ENCODE measurements around the gene NACC2. TPM values are rescaled to one million over a fixed set of nuclear protein-coding genes. Genes with fewer than 3 reads are reported as not detected.

NACC2 gene
- total and polyA plus RNA-seq, 10 of the 15 experiments (the other 5 are each of a cell fraction or from before 2014, with no cell fraction given): 0.66 to 14.7 (median 3.5) TPM

- no peak for TF ChIP-seq SUZ12 (IDR thresholded peaks at IDR 0.05; ENCODE audit: unreplicated experiment)
- no peak for TF ChIP-seq NFYB (IDR thresholded peaks at IDR 0.05; ENCODE audit: insufficient read depth, low read depth, low read length)
These were observed 123.8 kb downstream of the NACC2 start (continued) for GRCh38 chr9:135971111-135971766.

GRCh38 chr9:135970128-135970815 is 124.8 kb downstream of the NACC2 start:
- H3K36me3 ChIP-seq (ENCODE audit: control insufficient read depth in 2 of 2, insufficient read depth in 2 of 2, low read length in 1 of 2): no peaks in the 10 kb centered on the region
- no peak overlapping the region for H3K27ac ChIP-seq (ENCODE audit: control insufficient read depth, insufficient read depth)
- ATAC-seq (no peak), DNase-seq (ENCODE audit: low read depth, low spot score) (no peak), FAIRE-seq (no peak)
- no peak overlapping the region for H2AFZ ChIP-seq (ENCODE audit: control insufficient read depth, low read depth, low read length)
- H3K9ac ChIP-seq (ENCODE audit: control insufficient read depth, insufficient read depth, low read length): no peak overlapping the region
- H3K4me1 ChIP-seq (ENCODE audit: control insufficient read depth, insufficient read depth, low read length): no peaks in the 10 kb centered on the region
- H3K4me2 ChIP-seq (ENCODE audit: control insufficient read depth, insufficient read depth): no peak overlapping the region
- in situ Hi-C loops (cut with MboI) (no loop called here), intact Hi-C loops (cut with micrococcal nuclease; ENCODE audit: unreplicated experiment) (no loop called here)
- ChIA-PET SMC1A (ENCODE audit: uncharacterized antibody, unreplicated experiment) (interaction anchor here (1.3 kb wide), 1 partner anchor 152 kb away, joined by 4 read pairs; no protein-coding TSS in a partner anchor), POLR2A (no interaction called here), CTCF (interaction anchor here (0.6 to 5.6 kb wide), 3 partner anchors 10 to 152 kb away, joined by 3 to 59 read pairs (median 6); no protein-coding TSS in a partner anchor), RAD21 (ENCODE audit: unreplicated experiment) (interaction anchor here (1.1 to 1.2 kb wide), 2 partner anchors 142 to 151 kb away, joined by 3 to 4 read pairs; no protein-coding TSS in a partner anchor)
- H3K27me3 ChIP-seq (replicated peaks in 1 of 2; ENCODE audit: control insufficient read depth in 2 of 2, insufficient read depth in 2 of 2, low read length in 1 of 2): no peaks in the 10 kb centered on the region
- no TSS peak for BruUV-seq (replicated peaks)
- WGBS (ENCODE audit: insufficient coverage, insufficient replicate concordance, low lambda C conversion rate, missing lambda C conversion rate): 37% methylated on average over 9 of the region's 9 CpGs
- H3K9me3 ChIP-seq (replicated peaks; ENCODE audit: control insufficient read depth, insufficient read depth, low read length): no peaks in the 10 kb centered on the region
- H4K20me1 ChIP-seq (ENCODE audit: control insufficient read depth, insufficient read depth): no peaks in the 10 kb centered on the region
- no peaks in the 10 kb centered on the region for H3K79me2 ChIP-seq (ENCODE audit: control insufficient read depth, insufficient read depth, low read length)
- H3K4me3 ChIP-seq: no peak overlapping the region
- TF ChIP-seq NFYA (IDR thresholded peaks at IDR 0.05; ENCODE audit: borderline replicate concordance, low read depth, low read length): no peak
- TF ChIP-seq CEBPB (IDR thresholded peaks at IDR 0.05; ENCODE audit: borderline replicate concordance in 1 of 2, low read depth in 2 of 2, low read length in 2 of 2): no peak
- no peak for TF ChIP-seq ATF3 (IDR thresholded peaks at IDR 0.05; ENCODE audit: borderline replicate concordance, extremely low read depth, low read depth, low read length)
- TF ChIP-seq ZNF622 (IDR thresholded peaks at IDR 0.05): no peak
- no peak for TF ChIP-seq EP300 (IDR thresholded peaks at IDR 0.05; ENCODE audit: borderline replicate concordance in 1 of 2, control insufficient read depth in 1 of 2, low read depth in 2 of 2, low read length in 2 of 2)
- no peak for TF ChIP-seq BCLAF1 (IDR thresholded peaks at IDR 0.05)
- no peak for TF ChIP-seq SPI1 (IDR thresholded peaks at IDR 0.05; ENCODE audit: borderline replicate concordance, insufficient read depth, low read depth, low read length)
- TF ChIP-seq NR2C1 (IDR thresholded peaks at IDR 0.05): no peak
- no peak for TF ChIP-seq IRF5 (IDR thresholded peaks at IDR 0.05; ENCODE audit: borderline replicate concordance)
- TF ChIP-seq RFX5 (IDR thresholded peaks at IDR 0.05; ENCODE audit: low read depth, low read length): no peak
- TF ChIP-seq ATF7 (IDR thresholded peaks at IDR 0.05; ENCODE audit: low read depth): no peak
- no peak for TF ChIP-seq MEF2A (IDR thresholded peaks at IDR 0.05; ENCODE audit: insufficient read depth, low read depth, low read length)
- TF ChIP-seq SUZ12 (IDR thresholded peaks at IDR 0.05; ENCODE audit: unreplicated experiment): no peak
- no peak for TF ChIP-seq RB1 (IDR thresholded peaks at IDR 0.05; ENCODE audit: borderline replicate concordance)
- TF ChIP-seq FOXM1 (IDR thresholded peaks at IDR 0.05; ENCODE audit: low read depth, low read length): no peak

Measured in GM12878 (cell line).